PC-3 (cell line): ENCODE measurements around the gene EDIL3. TPM values are rescaled to one million over a fixed set of nuclear protein-coding genes. Genes with fewer than 3 reads are reported as not detected.

Source experiments
- ATAC-seq: fragments of 200-7000 bp; cut with Tn5 transposase; 2 replicates; pipeline ENCODE4 v1.9.1; 2020; ENCODE audit warnings: mild to moderate bottlenecking, moderate library complexity
- BruUV-seq: library from RNA; stranded (reverse); fragments of 400-500 nt; replicated peaks from 2 replicates; lab custom pipeline; 2021; lab: Mats Ljungman, UMichigan
- CTCF ChIA-PET: fragments of 300-600 bp; sonication (Branson Sonifier 250); formaldehyde crosslinking; loops from one replicate; lab custom pipeline; 2022; ENCODE audit warnings: antibody characterized with exemption; lab: Charles Lee
- POLR2A ChIA-PET: fragments of 300-600 bp; sonication (Branson Sonifier 250); formaldehyde crosslinking; loops from one replicate; lab custom pipeline; 2022; ENCODE audit warnings: antibody characterized with exemption; ENCODE audit not compliant: unreplicated experiment; lab: Charles Lee
- DNase-seq: peaks from one replicate; pipeline ENCODE4 v3.0.0-alpha.2; 2015
- H2AFZ ChIP-seq: fragments of 300-600 bp; sonication (generic); 2 replicates; pipeline ENCODE4 v1.6.0; 2016; ENCODE audit warnings: antibody characterized with exemption, low read length
- H3F3A ChIP-seq: fragments of 300-600 bp; sonication (generic); one replicate; pipeline ENCODE4 v1.6.0; 2017; ENCODE audit warnings: antibody characterized with exemption, low read length, control low read depth, mild to moderate bottlenecking; ENCODE audit not compliant: unreplicated experiment
- H3K27ac ChIP-seq: fragments of 300-600 bp; sonication (generic); 2 replicates; pipeline ENCODE4 v1.5.1; 2016; ENCODE audit warnings: mild to moderate bottlenecking, low read length
- H3K27me3 ChIP-seq: fragments of 300-600 bp; sonication (generic); 2 replicates; pipeline ENCODE4 v1.6.1; 2016; ENCODE audit warnings: low read length, mixed read lengths
- H3K36me3 ChIP-seq: fragments of 300-600 bp; sonication (generic); 2 replicates; pipeline ENCODE4 v1.6.1; 2016; ENCODE audit warnings: low read depth, mixed run types, low read length, mixed read lengths
- H3K4me1 ChIP-seq: fragments of 300-600 bp; sonication (generic); 2 replicates; pipeline ENCODE4 v1.5.1; 2016; ENCODE audit warnings: low read length; ENCODE audit not compliant: insufficient read depth
- H3K4me2 ChIP-seq: fragments of 300-600 bp; sonication (generic); 2 replicates; pipeline ENCODE4 v1.6.0; 2016; ENCODE audit warnings: low read length
- H3K4me3 ChIP-seq: fragments of 300-600 bp; sonication (generic); 2 replicates; pipeline ENCODE4 v1.5.1; 2016; ENCODE audit warnings: mild to moderate bottlenecking, low read length, mixed read lengths
- H3K79me2 ChIP-seq: fragments of 300-600 bp; sonication (generic); 2 replicates; pipeline ENCODE4 v1.6.1; 2017; ENCODE audit warnings: low read length, mixed read lengths
- H3K9ac ChIP-seq: fragments of 300-600 bp; sonication (generic); 2 replicates; pipeline ENCODE4 v1.6.0; 2016; ENCODE audit warnings: mild to moderate bottlenecking, low read length
- H3K9me2 ChIP-seq: fragments of 300-600 bp; sonication (generic); replicated peaks from 2 replicates; pipeline ENCODE4 v1.6.1; 2016; ENCODE audit warnings: mixed run types, low read length, mixed read lengths
- H3K9me3 ChIP-seq: fragments of 300-600 bp; sonication (generic); 2 replicates; pipeline ENCODE4 v1.6.1; 2016; ENCODE audit warnings: low read length, mixed read lengths
- H4K20me1 ChIP-seq: fragments of 300-600 bp; sonication (generic); 2 replicates; pipeline ENCODE4 v1.6.1; 2016; ENCODE audit warnings: low read length, mixed read lengths
- EZH2 ChIP-seq: fragments of 300-600 bp; sonication (generic); IDR thresholded peaks from one replicate; pipeline ENCODE4 v1.6.1; 2017; ENCODE audit warnings: antibody characterized with exemption, mild to moderate bottlenecking, low read length; ENCODE audit not compliant: unreplicated experiment
- EZH2phosphoT487 ChIP-seq: fragments of 300-600 bp; sonication (generic); IDR thresholded peaks from 2 replicates; pipeline ENCODE4 v1.6.1; 2018; ENCODE audit warnings: mild to moderate bottlenecking, antibody characterized with exemption, low read length, borderline replicate concordance
- intact Hi-C: fragments of 100-400 bp; cut with micrococcal nuclease; formaldehyde crosslinking; loops from 2 replicates; pipeline ENCODE4 v1.9.0; 2023
- total RNA-seq: library from RNA; depleted of rRNA; stranded (reverse); fragments of >200 nt; gene quantifications from 2 replicates; pipeline ENCODE4 v1.2.3, GENCODE V29; 2014
- TF ChIP-seq, protein P1 (sequence below): fragments of 300-600 bp; sonication (generic); conservative IDR thresholded peaks from 2 replicates; pipeline ENCODE4 v1.5.1; 2017; ENCODE audit warnings: antibody characterized with exemption, low read depth, mild to moderate bottlenecking, low read length

Gene EDIL3
- total RNA-seq, 1 experiment from 2014 or later: 13.8 TPM

DNA sequence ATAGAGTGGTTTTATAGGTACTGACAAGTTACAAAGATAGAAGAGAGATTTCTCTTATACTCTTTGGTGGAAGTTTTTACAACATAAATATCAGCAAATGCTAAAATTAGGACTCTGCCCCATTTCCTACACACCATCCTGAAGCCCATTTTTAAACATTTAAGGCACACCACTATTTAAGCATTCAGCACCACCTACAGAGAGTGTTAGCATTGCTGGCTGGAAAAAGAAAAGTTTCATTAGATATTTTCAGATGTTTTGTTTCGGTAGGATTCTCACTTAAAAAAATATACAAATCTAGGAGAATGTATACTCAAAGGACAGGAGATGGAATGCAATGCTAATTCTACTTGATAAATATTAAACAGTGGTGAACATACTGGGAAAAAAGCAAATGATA, 471.1 kb downstream of the EDIL3 start:
- Histone ChIP-seq H3K27ac (no peak overlapping the region), H3F3A (no peaks in the 10 kb centered on the region), H3K4me1 (no peaks in the 10 kb centered on the region), H3K9me3 (no peaks in the 10 kb centered on the region), H3K4me2 (no peak overlapping the region), H3K9me2 (no peaks in the 10 kb centered on the region), H4K20me1 (no peaks in the 10 kb centered on the region), H3K9ac (no peak overlapping the region), H3K4me3 (no peak overlapping the region), H2AFZ (no peak overlapping the region), H3K79me2 (no peaks in the 10 kb centered on the region), H3K27me3 (no peaks in the 10 kb centered on the region), H3K36me3 (no peaks in the 10 kb centered on the region)
- ATAC-seq (no peak), DNase-seq (no peak)
- no TSS peak for BruUV-seq
- no peak for TF ChIP-seq EZH2phosphoT487
- TF ChIP-seq, protein P1, sequence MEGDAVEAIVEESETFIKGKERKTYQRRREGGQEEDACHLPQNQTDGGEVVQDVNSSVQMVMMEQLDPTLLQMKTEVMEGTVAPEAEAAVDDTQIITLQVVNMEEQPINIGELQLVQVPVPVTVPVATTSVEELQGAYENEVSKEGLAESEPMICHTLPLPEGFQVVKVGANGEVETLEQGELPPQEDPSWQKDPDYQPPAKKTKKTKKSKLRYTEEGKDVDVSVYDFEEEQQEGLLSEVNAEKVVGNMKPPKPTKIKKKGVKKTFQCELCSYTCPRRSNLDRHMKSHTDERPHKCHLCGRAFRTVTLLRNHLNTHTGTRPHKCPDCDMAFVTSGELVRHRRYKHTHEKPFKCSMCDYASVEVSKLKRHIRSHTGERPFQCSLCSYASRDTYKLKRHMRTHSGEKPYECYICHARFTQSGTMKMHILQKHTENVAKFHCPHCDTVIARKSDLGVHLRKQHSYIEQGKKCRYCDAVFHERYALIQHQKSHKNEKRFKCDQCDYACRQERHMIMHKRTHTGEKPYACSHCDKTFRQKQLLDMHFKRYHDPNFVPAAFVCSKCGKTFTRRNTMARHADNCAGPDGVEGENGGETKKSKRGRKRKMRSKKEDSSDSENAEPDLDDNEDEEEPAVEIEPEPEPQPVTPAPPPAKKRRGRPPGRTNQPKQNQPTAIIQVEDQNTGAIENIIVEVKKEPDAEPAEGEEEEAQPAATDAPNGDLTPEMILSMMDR: no peak
- TF ChIP-seq EZH2: no peak
- POLR2A ChIA-PET: interaction anchor here (0.6 kb wide), 1 partner anchor 117 kb away, joined by 3 read pairs; no protein-coding TSS in a partner anchor
- CTCF ChIA-PET: no interaction called here
- intact Hi-C loops: no loop called here

GRCh38 chr5:83911367-83911919, 473.2 kb downstream of the EDIL3 start:
- BruUV-seq: no TSS peak
- Histone ChIP-seq H4K20me1 (no peaks in the 10 kb centered on the region), H3K4me2 (no peak overlapping the region), H2AFZ (no peak overlapping the region), H3K4me1 (no peaks in the 10 kb centered on the region), H3F3A (no peaks in the 10 kb centered on the region), H3K79me2 (no peaks in the 10 kb centered on the region), H3K27ac (no peak overlapping the region), H3K4me3 (no peak overlapping the region), H3K9me3 (no peaks in the 10 kb centered on the region), H3K9ac (no peak overlapping the region), H3K36me3 (no peaks in the 10 kb centered on the region), H3K9me2 (no peaks in the 10 kb centered on the region), H3K27me3 (no peaks in the 10 kb centered on the region)
- DNase-seq (no peak), ATAC-seq (no peak)
- POLR2A ChIA-PET: no interaction called here
- intact Hi-C loops: no loop called here
- TF ChIP-seq EZH2phosphoT487 (no peak), EZH2 (no peak)
- TF ChIP-seq, protein P1: no peak
- CTCF ChIA-PET: no interaction called here

GRCh38 chr5:83900306-83900705, 484.4 kb downstream of the EDIL3 start:
- no peaks in the 10 kb centered on the region for H3K9me2 ChIP-seq
- no peaks in the 10 kb centered on the region for H3K4me1 ChIP-seq
- no peaks in the 10 kb centered on the region for H3K9me3 ChIP-seq
- ChIA-PET POLR2A (no interaction called here), CTCF (no interaction called here)
- BruUV-seq: no TSS peak
- no peak overlapping the region for H3K9ac ChIP-seq
- no peak overlapping the region for H3K4me3 ChIP-seq
- H3K36me3 ChIP-seq: no peaks in the 10 kb centered on the region
- H2AFZ ChIP-seq: no peak overlapping the region
- TF ChIP-seq EZH2phosphoT487: no peak
- TF ChIP-seq EZH2: no peak
- TF ChIP-seq, protein P1: no peak
- ATAC-seq (no peak), DNase-seq (no peak)
- no peak overlapping the region for H3K4me2 ChIP-seq
- no peaks in the 10 kb centered on the region for H3F3A ChIP-seq
- H3K27me3 ChIP-seq: no peaks in the 10 kb centered on the region
- H3K27ac ChIP-seq: no peak overlapping the region
- H4K20me1 ChIP-seq: no peaks in the 10 kb centered on the region
- no peaks in the 10 kb centered on the region for H3K79me2 ChIP-seq
- intact Hi-C loops: no loop called here
